Hypothalamus (tissue), 51 donors: ENCODE results near the gene EPB42.
"Not testable (repeated sequence)": the region's sequence is repeated elsewhere in the genome, so short reads cannot be mapped to it uniquely, and the experiment has no call there.

Experiments used
- DNase-seq, 51 donors: peaks; one replicate each; lab custom pipeline; 2025; lab: John Stamatoyannopoulos, UW

The EPB42 gene

GRCh38 chr15:43214169-43214568 is 6.6 kb downstream of the EPB42 start:
- no peak for DNase-seq

- no peak for DNase-seq
Observed at GRCh38 chr15:43213466-43213865, 7.4 kb downstream of the EPB42 start.

GRCh38 chr15:43212951-43213350 is 7.9 kb downstream of the EPB42 start:
- DNase-seq: no peak

GRCh38 chr15:43212299-43212698 is 8.5 kb downstream of the EPB42 start:
- DNase-seq: no peak

GRCh38 chr15:43211224-43211735 is 9.5 kb downstream of the EPB42 start:
- DNase-seq: no peak

GRCh38 chr15:43210807-43211206 is 10.0 kb downstream of the EPB42 start:
- no peak for DNase-seq

GRCh38 chr15:43210172-43210745 is 10.6 kb downstream of the EPB42 start:
- no peak for DNase-seq

- peak in 1 of 51 donors; percentile 8 for DNase-seq
Observed at GRCh38 chr15:43209059-43209824, 11.6 kb downstream of the EPB42 start.

GRCh38 chr15:43208052-43209002 is 12.5 kb downstream of the EPB42 start:
- DNase-seq: no peak

GRCh38 chr15:43207024-43207423 is 13.8 kb downstream of the EPB42 start:
- DNase-seq: no peak

GRCh38 chr15:43206054-43206453 is 14.8 kb downstream of the EPB42 start:
- no peak for DNase-seq

GRCh38 chr15:43204016-43204901 is 16.6 kb downstream of the EPB42 start:
- peak in 9 of 51 donors; percentile 2 to 27 (median 7) for DNase-seq

GRCh38 chr15:43199945-43200488 is 20.8 kb downstream of the EPB42 start:
- no peak for DNase-seq

- no peak for DNase-seq
Observed at GRCh38 chr15:43198992-43199391, 21.8 kb downstream of the EPB42 start.

- DNase-seq: not testable (repeated sequence)
Observed at GRCh38 chr15:43198556-43198955, 22.3 kb downstream of the EPB42 start.

- DNase-seq: not testable (repeated sequence)
Observed at GRCh38 chr15:43197773-43198172, 23.0 kb downstream of the EPB42 start.

- no peak for DNase-seq
Observed at GRCh38 chr15:43196760-43197548, 23.9 kb downstream of the EPB42 start.

- no peak for DNase-seq
Observed at GRCh38 chr15:43194795-43195194, 26.0 kb downstream of the EPB42 start.

GRCh38 chr15:43193710-43194109 is 27.1 kb downstream of the EPB42 start:
- no peak for DNase-seq
